ENCODE results near the gene RHBDF2. TPM values are rescaled to one million over a fixed set of nuclear protein-coding genes. Genes with fewer than 3 reads are reported as not detected.

Gene RHBDF2
- total and polyA plus RNA-seq, 3 donors from 2014 or later: 9.7 to 30.2 (median 26.3) TPM

DNA sequence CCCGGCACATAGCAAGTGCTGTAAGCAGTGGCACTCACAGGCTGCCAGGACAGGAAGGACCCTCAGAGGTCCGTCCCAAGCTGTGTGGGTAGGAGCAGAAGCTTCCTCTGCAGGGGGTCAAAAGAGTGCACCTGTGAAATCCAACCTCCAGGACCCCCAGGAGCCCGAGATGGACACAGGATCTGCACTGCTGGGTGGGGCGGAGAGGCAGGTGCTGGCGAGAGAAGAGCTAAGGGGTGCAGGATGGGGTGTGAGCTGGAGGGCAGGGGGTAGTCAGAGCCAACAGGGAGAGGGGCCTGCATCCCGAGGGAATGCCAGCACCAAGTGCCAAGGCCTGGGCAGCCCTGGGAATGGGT, 34.5 kb downstream of the RHBDF2 start:
- no peak overlapping the region for H3K27ac ChIP-seq
- no peak overlapping the region for H3K4me3 ChIP-seq
- H3K4me1 ChIP-seq: no peaks in the 10 kb centered on the region
- H3K27me3 ChIP-seq: no peaks in the 10 kb centered on the region
- no peaks in the 10 kb centered on the region for H3K9me3 ChIP-seq
- TF ChIP-seq POLR2A (IDR thresholded peaks at IDR 0.05): no peak
- TF ChIP-seq, protein P1, sequence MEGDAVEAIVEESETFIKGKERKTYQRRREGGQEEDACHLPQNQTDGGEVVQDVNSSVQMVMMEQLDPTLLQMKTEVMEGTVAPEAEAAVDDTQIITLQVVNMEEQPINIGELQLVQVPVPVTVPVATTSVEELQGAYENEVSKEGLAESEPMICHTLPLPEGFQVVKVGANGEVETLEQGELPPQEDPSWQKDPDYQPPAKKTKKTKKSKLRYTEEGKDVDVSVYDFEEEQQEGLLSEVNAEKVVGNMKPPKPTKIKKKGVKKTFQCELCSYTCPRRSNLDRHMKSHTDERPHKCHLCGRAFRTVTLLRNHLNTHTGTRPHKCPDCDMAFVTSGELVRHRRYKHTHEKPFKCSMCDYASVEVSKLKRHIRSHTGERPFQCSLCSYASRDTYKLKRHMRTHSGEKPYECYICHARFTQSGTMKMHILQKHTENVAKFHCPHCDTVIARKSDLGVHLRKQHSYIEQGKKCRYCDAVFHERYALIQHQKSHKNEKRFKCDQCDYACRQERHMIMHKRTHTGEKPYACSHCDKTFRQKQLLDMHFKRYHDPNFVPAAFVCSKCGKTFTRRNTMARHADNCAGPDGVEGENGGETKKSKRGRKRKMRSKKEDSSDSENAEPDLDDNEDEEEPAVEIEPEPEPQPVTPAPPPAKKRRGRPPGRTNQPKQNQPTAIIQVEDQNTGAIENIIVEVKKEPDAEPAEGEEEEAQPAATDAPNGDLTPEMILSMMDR (IDR thresholded peaks at IDR 0.05): no peak
- H3K36me3 ChIP-seq (ENCODE audit: low read depth, missing control alignments): no peaks in the 10 kb centered on the region
- intact Hi-C loops (cut with DNase I; ENCODE audit: low total_unique reads): loop anchor here (5.0 kb wide), 1 partner anchor 41 kb away; no protein-coding TSS in a partner anchor
- DNase-seq: no peak
- whole genome bisulfite sequencing, 2 donors: 78 to 90% methylated on average over 6 of the region's 6 CpGs

DNA sequence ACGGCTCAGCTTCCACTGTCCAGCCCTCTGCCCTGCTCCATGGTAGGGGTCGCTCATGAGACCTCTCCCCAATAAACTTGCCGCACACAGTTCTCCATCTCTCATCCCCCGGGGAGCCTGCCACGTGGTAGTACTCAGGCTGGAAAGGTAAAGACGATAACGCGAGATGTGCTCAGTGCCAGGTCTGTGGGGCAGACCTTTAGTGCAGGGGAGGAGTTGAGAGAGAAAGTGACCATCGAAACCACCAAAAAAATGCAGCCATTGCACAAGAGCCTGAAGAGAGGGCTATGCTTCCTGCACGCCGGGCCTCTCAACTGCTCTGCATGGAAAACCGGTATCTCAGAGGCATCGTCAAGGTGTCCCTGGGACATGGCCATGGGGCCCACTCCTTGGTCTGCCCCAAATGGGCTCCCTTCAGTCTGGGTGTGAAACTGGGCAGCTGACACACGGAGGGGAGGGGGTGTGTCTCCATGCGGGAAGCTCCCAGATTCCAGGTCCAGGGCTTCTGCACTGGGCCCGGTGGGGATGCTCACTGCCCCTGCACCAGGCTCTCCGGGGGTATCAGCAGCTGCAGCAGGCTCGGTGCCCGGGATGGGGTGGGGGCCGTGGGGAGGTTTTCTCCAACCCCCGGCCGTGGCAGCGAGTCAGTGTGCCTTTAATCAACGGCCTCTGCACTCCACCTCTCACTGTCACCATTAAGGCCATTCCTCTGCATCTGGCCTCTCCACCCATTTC, 38.5 kb downstream of the RHBDF2 start:
- TF ChIP-seq, protein P1 (IDR thresholded peaks at IDR 0.05): no peak
- no peak for TF ChIP-seq POLR2A (IDR thresholded peaks at IDR 0.05)
- Histone ChIP-seq H3K36me3 (ENCODE audit: low read depth, missing control alignments) (no peaks in the 10 kb centered on the region), H3K4me1 (no peaks in the 10 kb centered on the region), H3K4me3 (no peak overlapping the region), H3K27ac (no peak overlapping the region), H3K9me3 (no peaks in the 10 kb centered on the region), H3K27me3 (no peaks in the 10 kb centered on the region)
- DNase-seq: no peak
- whole genome bisulfite sequencing, 2 donors: 82 to 84% methylated on average over 19 to 24 of the region's 24 CpGs
- intact Hi-C loops (cut with DNase I; ENCODE audit: low total_unique reads): no loop called here

DNA sequence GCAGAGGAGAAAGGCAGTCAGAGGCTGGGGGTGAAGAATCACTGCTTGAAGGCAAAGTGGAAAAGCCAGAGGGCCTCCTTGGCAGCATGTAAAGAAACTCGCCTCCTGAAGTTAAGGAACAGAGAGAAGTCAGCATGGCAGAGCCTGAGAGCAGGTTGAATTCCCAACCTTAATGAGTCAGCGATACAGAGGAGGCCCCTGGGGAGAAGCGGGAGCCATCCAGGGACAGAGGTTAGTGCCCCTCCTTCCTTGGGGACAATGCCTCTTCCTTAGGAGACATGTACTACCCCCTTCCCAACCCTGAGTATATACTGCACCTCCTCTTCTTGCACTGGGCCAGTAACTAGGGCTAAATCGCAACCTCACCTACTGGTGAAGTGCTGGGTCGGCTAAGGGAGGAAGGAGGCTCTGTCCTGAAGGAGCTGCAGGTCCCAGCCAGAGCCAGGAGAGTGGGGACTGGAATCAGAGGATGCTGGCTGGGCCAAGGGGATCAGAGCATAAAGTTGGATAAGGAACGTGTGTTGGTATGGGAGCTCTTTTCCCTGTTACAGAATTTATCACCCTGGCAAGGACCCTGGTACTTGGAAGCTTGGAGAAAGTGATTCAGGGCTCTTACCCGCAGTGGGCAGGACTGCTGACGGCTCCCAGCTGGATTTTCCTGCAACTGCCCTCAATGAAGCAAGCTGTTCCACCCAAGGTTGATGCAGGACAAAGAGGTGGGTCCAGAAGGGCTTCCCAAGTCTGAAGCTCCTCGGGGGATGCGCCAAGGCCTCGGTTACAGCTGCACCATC, 39.3 kb downstream of the RHBDF2 start:
- no peaks in the 10 kb centered on the region for H3K36me3 ChIP-seq (ENCODE audit: low read depth, missing control alignments)
- intact Hi-C loops (cut with DNase I; ENCODE audit: low total_unique reads): no loop called here
- H3K27ac ChIP-seq: no peak overlapping the region
- no peak for DNase-seq
- no peak overlapping the region for H3K4me3 ChIP-seq
- no peak for TF ChIP-seq POLR2A (IDR thresholded peaks at IDR 0.05)
- TF ChIP-seq, protein P1 (IDR thresholded peaks at IDR 0.05): no peak
- H3K9me3 ChIP-seq: no peaks in the 10 kb centered on the region
- no peaks in the 10 kb centered on the region for H3K4me1 ChIP-seq
- no peaks in the 10 kb centered on the region for H3K27me3 ChIP-seq
- 79 to 91% methylated on average over 6 to 11 of the region's 11 CpGs for WGBS, 2 donors

DNA sequence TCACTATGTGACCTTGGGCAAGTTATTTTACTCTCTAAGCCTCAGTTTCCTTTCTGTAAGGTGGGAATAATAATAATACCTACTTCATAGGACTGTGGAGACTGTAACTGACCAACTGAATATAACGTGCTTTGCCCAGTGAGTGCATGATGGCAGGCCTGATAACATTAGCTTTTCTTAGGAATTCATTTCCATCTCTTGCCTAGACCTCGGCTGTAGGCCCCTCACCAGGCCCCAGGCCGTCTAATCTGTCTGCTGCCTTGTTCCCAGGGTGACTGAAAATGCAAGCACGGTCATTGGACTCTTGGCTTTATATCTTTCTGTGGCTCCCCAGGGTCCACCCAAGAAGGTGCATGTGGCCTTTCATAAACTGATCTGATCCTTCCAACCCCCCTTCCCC, 41.5 kb downstream of the RHBDF2 start:
- no peak overlapping the region for H3K4me3 ChIP-seq
- no peak for DNase-seq
- H3K4me1 ChIP-seq: no peaks in the 10 kb centered on the region
- TF ChIP-seq, protein P1 (IDR thresholded peaks at IDR 0.05): no peak
- no peak for TF ChIP-seq POLR2A (IDR thresholded peaks at IDR 0.05)
- 84 to 91% methylated on average over 3 to 4 of the region's 4 CpGs for WGBS, 2 donors
- H3K36me3 ChIP-seq (ENCODE audit: low read depth, missing control alignments): no peaks in the 10 kb centered on the region
- no peaks in the 10 kb centered on the region for H3K9me3 ChIP-seq
- intact Hi-C loops (cut with DNase I; ENCODE audit: low total_unique reads): no loop called here
- no peak overlapping the region for H3K27ac ChIP-seq
- H3K27me3 ChIP-seq: no peaks in the 10 kb centered on the region

Data from testis (tissue), 3 donors.